Glutamatergic neuron (in vitro differentiated cells): ENCODE measurements around the gene TP53I11. TPM values are rescaled to one million over a fixed set of nuclear protein-coding genes. Genes with fewer than 3 reads are reported as not detected.

ENCODE experiments used
- DNase-seq: peaks from one replicate; pipeline ENCODE4 v3.0.0; 2022
- H3K27ac Mint-ChIP-seq: one replicate; pipeline ENCODE4 v1.8.0; 2020; ENCODE audit warnings: mild to moderate bottlenecking, mixed read lengths, inconsistent platforms; ENCODE audit not compliant: unreplicated experiment
- H3K27me3 Mint-ChIP-seq: one replicate; pipeline ENCODE4 v1.8.0; 2020; ENCODE audit warnings: mild to moderate bottlenecking, moderate library complexity, mixed read lengths, inconsistent platforms; ENCODE audit not compliant: unreplicated experiment
- H3K36me3 Mint-ChIP-seq: one replicate; pipeline ENCODE4 v1.8.0; 2020; ENCODE audit warnings: mild to moderate bottlenecking, mixed read lengths, inconsistent platforms; ENCODE audit not compliant: unreplicated experiment
- H3K4me1 Mint-ChIP-seq: one replicate; pipeline ENCODE4 v1.8.0; 2020; ENCODE audit warnings: mild to moderate bottlenecking, low read depth, mixed read lengths, inconsistent platforms; ENCODE audit not compliant: unreplicated experiment
- H3K4me3 Mint-ChIP-seq: one replicate; pipeline ENCODE4 v1.8.0; 2020; ENCODE audit warnings: mild to moderate bottlenecking, mixed read lengths, inconsistent platforms; ENCODE audit not compliant: unreplicated experiment
- H3K9me3 Mint-ChIP-seq: one replicate; pipeline ENCODE4 v1.8.0; 2020; ENCODE audit warnings: mild to moderate bottlenecking, moderate library complexity, mixed read lengths, inconsistent platforms; ENCODE audit not compliant: unreplicated experiment
- total RNA-seq: library from RNA; stranded (reverse); fragmentation: NEBNext Ultra II Directional; extraction: Animal tissue kit (Norgen Biotek cat#: 25700); gene quantifications from one replicate; pipeline ENCODE4 v1.2.1, GENCODE V29; 2021; ENCODE audit not compliant: unreplicated experiment
- TF ChIP-seq, protein P1 (sequence below): fragments of 200-600 bp; sonication (generic); IDR thresholded peaks from one replicate; pipeline ENCODE4 v1.5.0; 2021; ENCODE audit not compliant: partially characterized antibody, unreplicated experiment

The TP53I11 gene
- total RNA-seq, 1 donor from 2014 or later, result 420 TPM

DNA sequence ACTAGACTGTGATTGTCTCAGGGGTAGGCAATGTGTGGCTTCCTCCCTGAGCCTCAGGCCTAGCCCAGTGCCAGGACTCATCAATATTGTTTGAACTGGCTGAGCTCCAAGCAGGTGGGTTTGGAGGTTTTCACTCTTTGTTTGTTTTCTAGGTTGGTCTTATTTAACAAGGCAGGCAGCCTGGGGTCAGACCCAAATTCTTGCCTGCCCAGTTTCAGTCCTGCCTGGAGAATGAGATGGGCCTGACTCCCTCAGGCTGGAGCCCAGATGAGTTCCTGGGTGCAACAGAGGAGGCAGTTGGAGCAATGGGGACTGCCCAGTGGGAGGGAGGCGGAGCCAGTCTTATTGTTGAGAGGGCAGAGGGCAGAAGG is 28.3 kb upstream of the TP53I11 start:
- peaks cover 5% of the 10 kb centered on the region for H3K36me3 Mint-ChIP-seq
- TF ChIP-seq, protein P1, sequence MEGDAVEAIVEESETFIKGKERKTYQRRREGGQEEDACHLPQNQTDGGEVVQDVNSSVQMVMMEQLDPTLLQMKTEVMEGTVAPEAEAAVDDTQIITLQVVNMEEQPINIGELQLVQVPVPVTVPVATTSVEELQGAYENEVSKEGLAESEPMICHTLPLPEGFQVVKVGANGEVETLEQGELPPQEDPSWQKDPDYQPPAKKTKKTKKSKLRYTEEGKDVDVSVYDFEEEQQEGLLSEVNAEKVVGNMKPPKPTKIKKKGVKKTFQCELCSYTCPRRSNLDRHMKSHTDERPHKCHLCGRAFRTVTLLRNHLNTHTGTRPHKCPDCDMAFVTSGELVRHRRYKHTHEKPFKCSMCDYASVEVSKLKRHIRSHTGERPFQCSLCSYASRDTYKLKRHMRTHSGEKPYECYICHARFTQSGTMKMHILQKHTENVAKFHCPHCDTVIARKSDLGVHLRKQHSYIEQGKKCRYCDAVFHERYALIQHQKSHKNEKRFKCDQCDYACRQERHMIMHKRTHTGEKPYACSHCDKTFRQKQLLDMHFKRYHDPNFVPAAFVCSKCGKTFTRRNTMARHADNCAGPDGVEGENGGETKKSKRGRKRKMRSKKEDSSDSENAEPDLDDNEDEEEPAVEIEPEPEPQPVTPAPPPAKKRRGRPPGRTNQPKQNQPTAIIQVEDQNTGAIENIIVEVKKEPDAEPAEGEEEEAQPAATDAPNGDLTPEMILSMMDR, result no peak
- H3K27me3 Mint-ChIP-seq, result peaks cover 14% of the 10 kb centered on the region
- DNase-seq, result no peak
- H3K4me1 Mint-ChIP-seq, result peaks cover 15% of the 10 kb centered on the region
- no peak overlapping the region for H3K4me3 Mint-ChIP-seq
- no peaks in the 10 kb centered on the region for H3K9me3 Mint-ChIP-seq
- H3K27ac Mint-ChIP-seq, result no peak overlapping the region

DNA sequence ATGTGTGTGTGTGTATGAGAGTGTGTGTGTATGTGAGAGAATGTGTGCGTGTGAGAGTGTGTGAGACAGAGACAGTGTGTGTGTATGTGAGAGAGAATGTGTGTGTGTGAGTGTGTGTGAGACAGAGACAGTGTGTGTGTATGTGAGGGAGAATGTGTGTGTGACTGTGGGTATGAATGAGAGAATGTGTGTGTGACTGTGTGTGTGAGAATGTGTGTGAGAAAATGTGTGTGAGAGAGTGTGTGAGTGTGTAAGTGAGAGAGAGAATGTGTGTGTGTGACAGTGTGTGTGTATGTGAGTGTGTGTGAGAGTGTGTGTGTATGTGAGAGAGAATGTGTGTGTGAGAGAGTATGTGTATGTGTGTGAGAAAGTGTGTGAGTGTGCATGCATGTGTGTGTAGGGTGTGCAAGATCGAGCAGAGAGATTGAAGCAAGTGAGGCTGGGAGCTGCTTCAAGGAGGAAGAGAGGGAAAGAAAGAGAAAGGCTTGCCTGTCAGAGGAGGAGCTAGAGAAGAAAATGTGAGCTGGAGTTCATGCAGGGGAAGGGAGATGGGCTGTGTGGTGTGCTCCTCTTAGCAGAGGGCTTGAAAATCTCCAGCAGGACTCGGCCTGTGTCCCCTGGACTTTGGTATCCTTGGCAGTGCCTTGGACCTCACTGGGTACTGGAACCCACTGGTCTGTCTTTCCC is 27.7 kb upstream of the TP53I11 start:
- Mint-ChIP-seq H3K27me3 (peaks cover 16% of the 10 kb centered on the region), H3K36me3 (peaks cover 5% of the 10 kb centered on the region), H3K9me3 (no peaks in the 10 kb centered on the region), H3K4me3 (no peak overlapping the region), H3K4me1 (peaks cover 20% of the 10 kb centered on the region), H3K27ac (no peak overlapping the region)
- DNase-seq, result no peak
- TF ChIP-seq, protein P1, result no peak

DNA sequence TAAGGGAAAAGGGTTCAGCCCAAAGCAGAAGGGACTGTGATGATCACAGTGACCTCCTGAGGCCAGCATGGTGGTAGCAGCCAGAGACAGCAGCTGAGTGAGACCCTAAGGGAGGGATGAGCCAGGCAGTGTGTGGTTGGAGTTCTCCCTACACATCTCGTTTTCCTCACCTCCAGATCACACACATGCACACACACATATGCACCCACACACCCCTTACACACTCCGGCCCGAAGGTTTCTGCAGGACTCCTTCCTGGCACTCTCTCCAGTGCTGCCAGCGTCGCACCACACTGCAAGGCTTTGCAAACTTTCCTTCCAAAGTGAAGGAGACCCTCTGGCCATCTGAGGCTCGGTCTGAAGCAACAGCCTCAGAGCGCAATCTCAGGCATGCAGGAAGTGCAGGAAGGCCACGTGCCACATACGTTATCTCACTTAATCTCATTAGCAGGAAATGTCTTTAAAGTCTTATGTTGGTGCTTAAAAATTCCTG is 26.9 kb upstream of the TP53I11 start:
- Mint-ChIP-seq H3K36me3 (peaks cover 5% of the 10 kb centered on the region), H3K27me3 (peaks cover 13% of the 10 kb centered on the region), H3K9me3 (peaks cover 2% of the 10 kb centered on the region), H3K27ac (no peak overlapping the region), H3K4me1 (peaks cover 25% of the 10 kb centered on the region), H3K4me3 (no peak overlapping the region)
- TF ChIP-seq, protein P1, result no peak
- DNase-seq, result no peak

DNA sequence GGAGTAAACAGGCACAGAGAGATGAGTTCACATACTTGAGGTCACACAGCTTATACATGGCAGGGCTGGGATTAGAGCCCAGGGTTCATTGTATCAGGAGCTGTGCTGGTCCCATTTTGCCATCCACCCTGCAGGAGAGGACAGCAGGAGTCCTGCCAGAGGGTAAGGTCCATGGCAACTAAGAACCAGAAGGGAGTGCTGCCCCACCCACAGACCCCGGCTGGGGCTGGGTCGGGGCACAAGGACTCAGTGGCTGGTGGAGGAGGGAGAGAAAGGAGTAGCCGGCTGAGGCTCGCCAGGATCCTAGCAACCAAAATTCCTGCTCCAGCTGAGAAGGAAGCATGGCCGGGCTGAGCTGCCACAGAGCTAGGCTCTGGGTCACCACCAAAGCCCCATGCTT is 25.9 kb upstream of the TP53I11 start:
- DNase-seq, result no peak
- no peak overlapping the region for H3K27ac Mint-ChIP-seq

More for the DNA sequence above, 25.9 kb upstream of the TP53I11 start:
- H3K27me3 Mint-ChIP-seq, result peaks cover 11% of the 10 kb centered on the region
- H3K4me3 Mint-ChIP-seq, result no peak overlapping the region
- peaks cover 25% of the 10 kb centered on the region for H3K4me1 Mint-ChIP-seq
- H3K36me3 Mint-ChIP-seq, result no peaks in the 10 kb centered on the region
- TF ChIP-seq, protein P1, result no peak
- H3K9me3 Mint-ChIP-seq, result peaks cover 4% of the 10 kb centered on the region
